Esophagus muscularis mucosa (tissue), 4 donors: ENCODE measurements around the gene ITGAL.

ENCODE experiments used
- EP300 ChIP-seq: sonication (generic); formaldehyde crosslinking; IDR thresholded peaks from one replicate; pipeline ENCODE4 v1.6.1; 2017; ENCODE audit warnings: antibody characterized with exemption
- POLR2A ChIP-seq: fragments of 450-650 bp; IDR thresholded peaks from one replicate; pipeline ENCODE4 v1.6.1; 2017; ENCODE audit warnings: antibody characterized with exemption, moderate library complexity, mild to moderate bottlenecking, low read depth
- TF ChIP-seq, protein P1 (sequence below), 3 experiments: fragments of 200-600 bp in 2 of 3; fragments of 450-650 bp in 1 of 3; sonication (generic) in 2 of 3; IDR thresholded peaks; one replicate each; pipeline ENCODE4 v1.5.1; 2017 to 2019; ENCODE audit warnings: antibody characterized with exemption in 3 of 3, mild to moderate bottlenecking in 2 of 3, moderate library complexity in 1 of 3

GRCh38 chr16:30534368-30535105 lies 62.0 kb downstream of the ITGAL start, which contains the start of gene ZNF747:
- TF ChIP-seq, protein P1, sequence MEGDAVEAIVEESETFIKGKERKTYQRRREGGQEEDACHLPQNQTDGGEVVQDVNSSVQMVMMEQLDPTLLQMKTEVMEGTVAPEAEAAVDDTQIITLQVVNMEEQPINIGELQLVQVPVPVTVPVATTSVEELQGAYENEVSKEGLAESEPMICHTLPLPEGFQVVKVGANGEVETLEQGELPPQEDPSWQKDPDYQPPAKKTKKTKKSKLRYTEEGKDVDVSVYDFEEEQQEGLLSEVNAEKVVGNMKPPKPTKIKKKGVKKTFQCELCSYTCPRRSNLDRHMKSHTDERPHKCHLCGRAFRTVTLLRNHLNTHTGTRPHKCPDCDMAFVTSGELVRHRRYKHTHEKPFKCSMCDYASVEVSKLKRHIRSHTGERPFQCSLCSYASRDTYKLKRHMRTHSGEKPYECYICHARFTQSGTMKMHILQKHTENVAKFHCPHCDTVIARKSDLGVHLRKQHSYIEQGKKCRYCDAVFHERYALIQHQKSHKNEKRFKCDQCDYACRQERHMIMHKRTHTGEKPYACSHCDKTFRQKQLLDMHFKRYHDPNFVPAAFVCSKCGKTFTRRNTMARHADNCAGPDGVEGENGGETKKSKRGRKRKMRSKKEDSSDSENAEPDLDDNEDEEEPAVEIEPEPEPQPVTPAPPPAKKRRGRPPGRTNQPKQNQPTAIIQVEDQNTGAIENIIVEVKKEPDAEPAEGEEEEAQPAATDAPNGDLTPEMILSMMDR (IDR thresholded peaks at IDR 0.05) = peak in 1 of 3 experiments; percentile 17
- peak; percentile 47 for TF ChIP-seq POLR2A
- TF ChIP-seq EP300 = no peak
